ENCODE results near the gene KCTD4. TPM values are rescaled to one million over a fixed set of nuclear protein-coding genes. Genes with fewer than 3 reads are reported as not detected.

The KCTD4 gene
- total and polyA plus RNA-seq, 3 donors from 2014 or later = not detected

GRCh38 chr13:45185286-45185685 is 15.6 kb downstream of the KCTD4 start:
- no peak for TF ChIP-seq CTCF (IDR thresholded peaks at IDR 0.05)
- no peak for TF ChIP-seq POLR2A (IDR thresholded peaks at IDR 0.05)
- no peak for DNase-seq
- Histone ChIP-seq H3K27me3 (no peaks in the 10 kb centered on the region), H3K27ac (no peak overlapping the region), H3K4me3 (no peak overlapping the region), H3K36me3 (ENCODE audit: low read depth, missing control alignments) (no peaks in the 10 kb centered on the region), H3K9me3 (no peaks in the 10 kb centered on the region), H3K4me1 (no peaks in the 10 kb centered on the region)
- intact Hi-C loops (cut with DNase I; ENCODE audit: low total_unique reads) = no loop called here
- 92 to 93% methylated on average over 2 of the region's 2 CpGs for WGBS, 2 donors

GRCh38 chr13:45184693-45185092 is 16.2 kb downstream of the KCTD4 start:
- no peak for TF ChIP-seq POLR2A (IDR thresholded peaks at IDR 0.05)
- no peak for TF ChIP-seq CTCF (IDR thresholded peaks at IDR 0.05)
- H3K27me3 ChIP-seq = no peaks in the 10 kb centered on the region
- no peaks in the 10 kb centered on the region for H3K9me3 ChIP-seq
- no peak overlapping the region for H3K4me3 ChIP-seq
- 94 to 98% methylated on average over 5 of the region's 5 CpGs for WGBS, 2 donors
- no peak for DNase-seq
- no peaks in the 10 kb centered on the region for H3K36me3 ChIP-seq (ENCODE audit: low read depth, missing control alignments)
- intact Hi-C loops (cut with DNase I; ENCODE audit: low total_unique reads) = no loop called here
- no peak overlapping the region for H3K27ac ChIP-seq
- no peaks in the 10 kb centered on the region for H3K4me1 ChIP-seq

- TF ChIP-seq POLR2A (IDR thresholded peaks at IDR 0.05) (no peak), CTCF (IDR thresholded peaks at IDR 0.05) (no peak)
- no peaks in the 10 kb centered on the region for H3K27me3 ChIP-seq
- DNase-seq = no peak
- H3K4me1 ChIP-seq = no peaks in the 10 kb centered on the region
- no peaks in the 10 kb centered on the region for H3K36me3 ChIP-seq (ENCODE audit: low read depth, missing control alignments)
- no peaks in the 10 kb centered on the region for H3K9me3 ChIP-seq
- H3K4me3 ChIP-seq = no peak overlapping the region
- 89 to 95% methylated on average over 7 of the region's 7 CpGs for WGBS, 2 donors
- intact Hi-C loops (cut with DNase I; ENCODE audit: low total_unique reads) = no loop called here
- H3K27ac ChIP-seq = no peak overlapping the region
These were observed 19.9 kb downstream of the KCTD4 start for GRCh38 chr13:45180713-45181601.

- Histone ChIP-seq H3K4me3 (no peak overlapping the region), H3K4me1 (no peaks in the 10 kb centered on the region), H3K36me3 (ENCODE audit: low read depth, missing control alignments) (no peaks in the 10 kb centered on the region), H3K27me3 (no peaks in the 10 kb centered on the region), H3K27ac (no peak overlapping the region), H3K9me3 (no peaks in the 10 kb centered on the region)
- intact Hi-C loops (cut with DNase I; ENCODE audit: low total_unique reads) = no loop called here
- WGBS, 2 donors = 89 to 96% methylated on average over 3 of the region's 3 CpGs
- DNase-seq = no peak
- TF ChIP-seq POLR2A (IDR thresholded peaks at IDR 0.05) = no peak
- TF ChIP-seq CTCF (IDR thresholded peaks at IDR 0.05) = no peak
These were observed 20.5 kb downstream of the KCTD4 start for GRCh38 chr13:45180303-45180702.

GRCh38 chr13:45179428-45179827 is 21.4 kb downstream of the KCTD4 start:
- Histone ChIP-seq H3K36me3 (ENCODE audit: low read depth, missing control alignments) (no peaks in the 10 kb centered on the region), H3K4me1 (no peaks in the 10 kb centered on the region), H3K4me3 (no peak overlapping the region), H3K27me3 (no peaks in the 10 kb centered on the region), H3K9me3 (no peaks in the 10 kb centered on the region), H3K27ac (no peak overlapping the region)
- TF ChIP-seq CTCF (IDR thresholded peaks at IDR 0.05) (no peak), POLR2A (IDR thresholded peaks at IDR 0.05) (no peak)
- no peak for DNase-seq
- intact Hi-C loops (cut with DNase I; ENCODE audit: low total_unique reads) = no loop called here

Measured in testis (tissue), 3 donors.